Lung (tissue), 12 donors: ENCODE results near the gene ETFBKMT. TPM values are rescaled to one million over a fixed set of nuclear protein-coding genes. Genes with fewer than 3 reads are reported as not detected.

Experiments
- ATAC-seq: fragments of 200-7000 bp; cut with Tn5 transposase; one replicate; pipeline ENCODE4 v1.9.1; 2020; ENCODE audit warnings: moderate number of reproducible peaks; ENCODE audit not compliant: insufficient read depth, low FRiP score
- DNase-seq, 3 donors: peaks; one replicate each; pipeline ENCODE4 v3.0.0-alpha.2; 2013 to 2017
- H3K27ac ChIP-seq, 2 donors: one replicate each; pipeline ENCODE4 v1.5.1; 2013; ENCODE audit warnings: mild to moderate bottlenecking in 2 of 2, moderate library complexity in 2 of 2, control low read depth in 1 of 2, inconsistent platforms in 1 of 2, low read depth in 1 of 2, low read length in 1 of 2
- H3K27me3 ChIP-seq, 3 donors: one replicate each; pipeline ENCODE4 v1.5.1; 2013; ENCODE audit warnings: low read length in 2 of 3; ENCODE audit not compliant: control insufficient read depth in 3 of 3, insufficient read depth in 3 of 3
- H3K36me3 ChIP-seq, 4 donors: one replicate each; pipeline ENCODE4 v1.5.1; 2013; ENCODE audit warnings: low read length in 4 of 4, mild to moderate bottlenecking in 1 of 4, moderate library complexity in 1 of 4; ENCODE audit not compliant: control insufficient read depth in 4 of 4, insufficient read depth in 4 of 4
- H3K4me1 ChIP-seq, 5 donors: one replicate each; pipeline ENCODE4 v1.5.1; 2013; ENCODE audit warnings: low read length in 5 of 5, mild to moderate bottlenecking in 2 of 5, moderate library complexity in 1 of 5; ENCODE audit not compliant: control insufficient read depth in 5 of 5, insufficient read depth in 5 of 5
- H3K4me3 ChIP-seq: one replicate; pipeline ENCODE4 v1.5.1; 2013; ENCODE audit warnings: mild to moderate bottlenecking, control low read depth, moderate library complexity
- H3K9ac ChIP-seq, 2 donors: one replicate each; pipeline ENCODE4 v1.5.1; 2013; ENCODE audit warnings: low read length in 2 of 2, control low read depth in 1 of 2; ENCODE audit not compliant: insufficient read depth in 1 of 2
- H3K9me3 ChIP-seq, 4 donors: one replicate each; pipeline ENCODE4 v1.5.1; 2013; ENCODE audit warnings: low read length in 3 of 4, mild to moderate bottlenecking in 1 of 4, moderate library complexity in 1 of 4; ENCODE audit not compliant: control insufficient read depth in 4 of 4, insufficient read depth in 3 of 4
- WGBS, 2 donors: extraction: QIAGEN DNeasy Blood & Tissue Kit; methylation state at CpG; one replicate each; pipeline ENCODE4 v1.1.7; 2013; 5-methylcytosine and 5-hydroxymethylcytosine counted together
- polyA plus RNA-seq, 2 donors: library from polyadenylated mRNA; stranded (reverse); fragments of 200-250 nt; gene quantifications; one replicate each; pipeline ENCODE4 v1.2.1, GENCODE V29; 2013
- total RNA-seq, 2 donors: library from RNA; depleted of rRNA in 1 of 2; stranded (reverse); fragments of >200 nt in 1 of 2; gene quantifications; one replicate each; pipeline ENCODE4 v1.2.1, GENCODE V29; 2014 to 2021
- TF ChIP-seq, protein P1 (sequence below): IDR thresholded peaks from 2 replicates; pipeline ENCODE4 v1.5.1; 2012; ENCODE audit warnings: mild to moderate bottlenecking; ENCODE audit errors: control extremely low read depth, extremely low read depth
- donor health status: control.
- donor health status: control.
- donor health status: Bipolar disorder and iron deficiency.
- donor health status: healthy.
- donor health status: DM: yes; HTN: yes; CAD: no.

Gene ETFBKMT
- total and polyA plus RNA-seq, 4 donors = 1.3 to 3.9 (median 2.8) TPM

DNA sequence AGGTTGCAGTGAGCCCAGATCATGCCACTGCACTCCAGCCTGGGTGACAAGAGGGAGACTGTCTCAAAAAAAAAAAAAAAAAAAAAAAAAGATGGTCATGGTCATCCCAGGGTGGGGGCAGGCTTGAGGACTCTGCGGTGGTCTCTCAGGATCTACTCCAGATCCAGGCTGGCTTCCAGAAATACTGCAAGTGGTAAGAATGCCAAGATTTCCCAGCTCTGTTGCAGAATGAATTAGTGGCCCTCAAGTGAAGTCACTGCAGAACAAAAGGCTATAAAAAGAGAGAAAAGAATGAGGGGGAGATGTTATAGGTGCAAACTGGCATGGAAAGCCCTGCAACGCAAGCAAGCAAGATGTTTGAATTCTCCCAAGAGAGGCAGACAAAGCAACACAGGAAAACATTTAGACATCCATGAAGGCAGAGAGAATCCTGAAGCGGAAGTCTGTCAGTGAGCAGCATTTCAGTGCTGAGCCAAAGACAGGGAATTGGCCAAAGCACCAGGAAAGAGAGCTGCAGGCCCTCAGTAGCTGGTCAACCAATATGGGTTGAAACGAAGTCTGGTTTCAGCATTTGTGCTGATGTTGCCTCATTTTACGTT is 31.9 kb upstream of the ETFBKMT start:
- Histone ChIP-seq H3K9ac (no peak overlapping the region), H3K27me3 (no peaks in the 10 kb centered on the region), H3K4me3 (no peak overlapping the region), H3K36me3 (no peaks in the 10 kb centered on the region), H3K27ac (no peak overlapping the region), H3K9me3 (no peaks in the 10 kb centered on the region), H3K4me1 (peaks cover 0 to 13% (median 0%) of the 10 kb centered on the region in 5 donors)
- TF ChIP-seq, protein P1, sequence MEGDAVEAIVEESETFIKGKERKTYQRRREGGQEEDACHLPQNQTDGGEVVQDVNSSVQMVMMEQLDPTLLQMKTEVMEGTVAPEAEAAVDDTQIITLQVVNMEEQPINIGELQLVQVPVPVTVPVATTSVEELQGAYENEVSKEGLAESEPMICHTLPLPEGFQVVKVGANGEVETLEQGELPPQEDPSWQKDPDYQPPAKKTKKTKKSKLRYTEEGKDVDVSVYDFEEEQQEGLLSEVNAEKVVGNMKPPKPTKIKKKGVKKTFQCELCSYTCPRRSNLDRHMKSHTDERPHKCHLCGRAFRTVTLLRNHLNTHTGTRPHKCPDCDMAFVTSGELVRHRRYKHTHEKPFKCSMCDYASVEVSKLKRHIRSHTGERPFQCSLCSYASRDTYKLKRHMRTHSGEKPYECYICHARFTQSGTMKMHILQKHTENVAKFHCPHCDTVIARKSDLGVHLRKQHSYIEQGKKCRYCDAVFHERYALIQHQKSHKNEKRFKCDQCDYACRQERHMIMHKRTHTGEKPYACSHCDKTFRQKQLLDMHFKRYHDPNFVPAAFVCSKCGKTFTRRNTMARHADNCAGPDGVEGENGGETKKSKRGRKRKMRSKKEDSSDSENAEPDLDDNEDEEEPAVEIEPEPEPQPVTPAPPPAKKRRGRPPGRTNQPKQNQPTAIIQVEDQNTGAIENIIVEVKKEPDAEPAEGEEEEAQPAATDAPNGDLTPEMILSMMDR = no peak
- 84 to 92% methylated on average over 5 of the region's 5 CpGs for WGBS, 2 donors
- peak in 2 of 3 donors; percentile 46 to 64 for DNase-seq
- ATAC-seq = no peak

DNA sequence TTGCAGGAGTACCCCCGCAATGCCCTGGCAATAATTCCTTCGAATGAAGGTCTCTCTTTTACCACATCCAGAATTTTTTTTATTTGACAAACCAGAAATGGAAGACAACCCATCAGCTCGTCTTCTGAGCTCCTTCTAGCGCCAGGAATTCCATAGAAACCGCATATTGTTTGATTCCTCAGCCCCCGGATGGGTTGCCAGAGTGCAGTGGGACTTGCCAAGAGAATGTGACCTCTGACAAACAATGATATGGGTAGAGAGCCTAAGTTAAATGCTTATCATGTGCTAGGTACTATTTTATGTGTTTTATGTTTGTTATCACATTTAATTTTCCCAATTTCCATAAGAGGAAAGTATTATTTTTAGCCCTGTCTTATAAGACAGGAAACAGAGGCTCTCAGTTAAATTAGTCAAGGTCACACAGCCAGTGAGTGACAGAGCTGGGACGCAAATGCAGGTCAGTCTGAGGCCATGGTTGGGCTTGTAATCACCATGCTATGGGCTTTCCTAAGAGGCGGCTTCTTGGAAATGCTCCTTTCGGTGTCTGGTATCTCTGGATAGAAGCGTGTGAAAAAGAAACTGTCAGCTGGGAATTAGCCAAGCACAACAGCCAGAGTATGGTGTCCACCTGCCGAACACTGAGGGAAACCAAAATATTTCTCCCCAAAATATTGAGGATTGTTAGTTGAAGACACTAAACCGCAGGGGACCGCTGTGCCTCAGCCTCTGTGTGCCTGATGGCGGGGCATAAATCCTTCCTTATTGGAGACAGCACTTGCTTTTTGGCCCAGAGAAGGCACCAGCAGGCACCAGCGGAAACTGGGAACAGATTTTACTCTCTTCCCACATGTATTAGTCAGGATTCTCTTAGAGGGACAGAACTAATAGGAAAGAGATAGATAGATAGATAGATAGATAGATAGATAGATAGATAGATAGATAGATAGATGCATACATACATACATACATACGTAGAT is 29.4 kb upstream of the ETFBKMT start:
- Histone ChIP-seq H3K9me3 (no peaks in the 10 kb centered on the region), H3K4me1 (peaks cover 0 to 13% (median 0%) of the 10 kb centered on the region in 5 donors), H3K27me3 (no peaks in the 10 kb centered on the region), H3K9ac (no peak overlapping the region), H3K4me3 (no peak overlapping the region), H3K36me3 (no peaks in the 10 kb centered on the region), H3K27ac (peak overlapping the region in 1 of 2 donors; percentile 54)
- ATAC-seq = no peak
- peak; percentile 45 to 72 (median 54) for DNase-seq
- WGBS, 2 donors = 66 to 76% methylated on average over 16 of the region's 16 CpGs
- TF ChIP-seq, protein P1 = no peak

DNA sequence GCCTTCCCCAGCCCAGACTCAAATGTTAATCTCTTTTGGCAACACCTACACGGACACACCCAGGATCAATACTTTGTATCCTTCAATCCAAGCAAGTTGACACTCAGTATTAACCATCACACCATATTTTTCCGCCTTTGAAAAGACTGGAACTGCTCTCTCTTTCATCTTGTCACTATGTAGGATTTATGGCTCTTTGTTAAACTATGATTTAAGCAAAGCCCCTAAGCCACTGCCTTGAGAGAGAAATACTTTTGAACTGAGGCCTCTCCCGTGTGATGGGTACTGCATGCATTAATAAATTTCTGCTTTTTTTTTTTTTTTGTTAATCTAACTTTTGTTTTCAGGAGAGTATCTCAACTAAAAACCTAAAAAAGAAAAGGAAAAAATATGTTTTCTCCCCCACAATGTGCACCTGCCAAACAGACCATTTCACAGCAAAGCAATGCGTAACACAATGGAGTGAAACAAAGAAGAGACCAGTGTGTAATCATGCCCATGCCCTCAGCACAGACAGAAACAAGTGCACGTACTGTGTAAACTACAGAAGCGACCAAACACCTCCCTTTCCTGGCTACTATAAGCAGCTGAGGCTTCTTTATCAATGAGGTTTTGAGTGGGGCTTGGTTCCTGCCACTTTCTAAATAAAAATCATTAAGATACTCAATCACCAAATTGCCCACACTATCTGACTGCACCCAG is 28.3 kb upstream of the ETFBKMT start:
- peaks cover 0 to 13% (median 0%) of the 10 kb centered on the region in 5 donors for H3K4me1 ChIP-seq
- no peaks in the 10 kb centered on the region for H3K36me3 ChIP-seq
- no peak overlapping the region for H3K4me3 ChIP-seq
- H3K9me3 ChIP-seq = no peaks in the 10 kb centered on the region
- no peak overlapping the region for H3K9ac ChIP-seq
- DNase-seq = no peak
- no peaks in the 10 kb centered on the region for H3K27me3 ChIP-seq
- H3K27ac ChIP-seq = no peak overlapping the region
- ATAC-seq = no peak
- WGBS, 2 donors = 91 to 96% methylated on average over 6 of the region's 6 CpGs
- TF ChIP-seq, protein P1 = no peak
